Stimulated activated memory B cell treated with anti-CD40 and anti-IgM and Interleukin-4, amounts not matched to agents 10 μg/mL and 1 μg/mL and 100 μg/mL, for 72 hours (primary cell): ENCODE measurements around the gene TMEM238L.

ENCODE experiments used
- ATAC-seq: fragments of 150-1000 bp; cut with Tn5 transposase; 2 replicates; pipeline ENCODE4 v1.10.0; 2021
- H3K27ac Mint-ChIP-seq: one replicate; pipeline ENCODE4 v1.8.0; 2022; ENCODE audit warnings: mild to moderate bottlenecking, mixed read lengths
- H3K27me3 Mint-ChIP-seq: one replicate; pipeline ENCODE4 v1.8.0; 2022; ENCODE audit warnings: mixed read lengths
- H3K36me3 Mint-ChIP-seq: one replicate; pipeline ENCODE4 v1.8.0; 2022; ENCODE audit warnings: mixed read lengths
- H3K4me1 Mint-ChIP-seq: one replicate; pipeline ENCODE4 v1.8.0; 2022; ENCODE audit warnings: mixed read lengths
- H3K4me3 Mint-ChIP-seq: one replicate; pipeline ENCODE4 v1.8.0; 2022; ENCODE audit warnings: mild to moderate bottlenecking, moderate library complexity, mixed read lengths
- H3K9me3 Mint-ChIP-seq: one replicate; pipeline ENCODE4 v1.8.0; 2022; ENCODE audit warnings: mixed read lengths

TMEM238L gene

DNA sequence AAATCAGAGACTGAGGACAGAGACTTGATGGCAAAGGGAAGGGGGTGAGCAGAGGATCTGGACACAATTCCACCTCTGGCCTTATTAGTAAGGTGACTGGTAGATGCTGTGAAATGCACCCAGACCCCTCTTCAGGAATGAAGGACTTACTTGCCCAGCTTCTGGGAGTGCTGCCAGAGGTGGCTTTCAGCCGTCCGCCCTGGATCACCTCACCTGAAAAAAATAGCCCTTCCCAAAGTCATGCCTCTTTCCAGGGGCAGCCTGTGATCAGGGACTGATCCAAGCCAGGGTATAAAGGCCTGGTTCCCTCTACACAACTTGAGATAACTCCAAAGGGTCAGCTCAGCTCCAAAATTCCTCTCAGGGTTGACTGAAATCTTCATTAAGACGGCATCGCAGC lies 53.7 kb downstream of the TMEM238L start:
- Mint-ChIP-seq H3K27ac (no peak overlapping the region), H3K4me1 (no peaks in the 10 kb centered on the region), H3K9me3 (no peaks in the 10 kb centered on the region), H3K4me3 (no peak overlapping the region), H3K27me3 (peaks cover 21% of the 10 kb centered on the region), H3K36me3 (no peaks in the 10 kb centered on the region)
- no peak for ATAC-seq

DNA sequence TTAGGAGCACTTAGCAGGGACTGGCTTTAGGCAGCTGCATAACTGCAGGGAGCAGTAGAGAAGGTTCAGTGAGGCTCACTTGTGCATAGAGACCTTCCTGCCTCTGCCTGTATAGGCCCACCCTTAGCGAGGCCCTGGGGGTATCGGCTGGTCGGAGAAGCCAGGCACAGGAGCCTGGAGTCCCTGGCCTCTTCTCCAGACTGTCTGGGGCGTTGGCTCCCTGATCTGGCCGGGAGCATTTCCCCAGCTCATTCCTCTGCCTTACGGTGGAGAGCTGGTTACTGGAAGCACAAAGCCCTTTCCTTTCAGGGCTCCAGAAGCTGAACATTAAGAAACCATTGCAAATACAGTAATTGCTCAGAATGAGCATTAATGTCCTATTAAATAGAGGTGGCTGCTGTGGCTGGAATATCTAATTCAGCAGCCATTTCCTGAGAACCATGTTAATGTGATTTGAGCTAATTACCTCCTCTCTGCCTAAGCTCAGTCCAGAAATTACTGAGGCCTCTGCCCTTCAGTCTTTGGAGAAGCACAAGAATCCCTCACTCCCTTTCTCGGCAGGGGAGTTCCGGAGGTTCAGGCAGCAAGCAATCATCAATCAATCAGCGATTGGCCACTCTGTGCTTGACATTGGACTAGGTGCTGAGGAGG lies 55.2 kb downstream of the TMEM238L start:
- no peak overlapping the region for H3K27ac Mint-ChIP-seq
- no peaks in the 10 kb centered on the region for H3K36me3 Mint-ChIP-seq
- ATAC-seq = no peak
- no peaks in the 10 kb centered on the region for H3K4me1 Mint-ChIP-seq
- peaks cover 35% of the 10 kb centered on the region for H3K27me3 Mint-ChIP-seq
- no peaks in the 10 kb centered on the region for H3K9me3 Mint-ChIP-seq
- no peak overlapping the region for H3K4me3 Mint-ChIP-seq

DNA sequence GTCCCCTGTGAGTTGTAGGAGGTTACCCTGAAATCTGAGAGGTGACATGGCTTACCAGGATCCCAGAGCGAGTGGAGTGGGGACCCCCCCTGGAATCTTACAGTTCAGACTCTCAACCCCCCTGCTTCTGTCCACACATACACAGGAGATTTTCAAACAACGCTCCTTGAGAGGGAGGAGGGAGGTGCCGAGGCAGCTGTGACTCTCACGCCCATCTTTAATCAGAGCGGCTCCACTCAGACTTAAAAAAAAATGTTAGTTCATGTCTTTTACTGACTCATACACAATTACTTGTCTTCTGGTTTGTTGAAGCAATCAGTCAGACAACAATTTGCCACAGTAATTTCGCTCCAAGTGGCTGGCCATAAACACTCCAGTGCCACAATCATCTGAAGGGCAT lies 58.7 kb downstream of the TMEM238L start:
- ATAC-seq = no peak
- H3K4me3 Mint-ChIP-seq = no peak overlapping the region
- H3K27ac Mint-ChIP-seq = no peak overlapping the region
- H3K4me1 Mint-ChIP-seq = no peaks in the 10 kb centered on the region
- H3K36me3 Mint-ChIP-seq = no peaks in the 10 kb centered on the region
- H3K9me3 Mint-ChIP-seq = no peaks in the 10 kb centered on the region
- peaks cover 46% of the 10 kb centered on the region for H3K27me3 Mint-ChIP-seq
